ENCODE data around the gene GABRE. TPM values are rescaled to one million over a fixed set of nuclear protein-coding genes. Genes with fewer than 3 reads are reported as not detected.

Gene GABRE
- total RNA-seq, 4 donors from 2014 or later: 2.6 to 21.2 (median 7.1) TPM

GRCh38 chrX:151985531-151985930 lies 11.1 kb upstream of the GABRE start:
- no peak overlapping the region for H3K4me3 ChIP-seq

GRCh38 chrX:151984902-151985301 lies 10.4 kb upstream of the GABRE start:
- Histone ChIP-seq H3K9me3 (no peaks in the 10 kb centered on the region), H3K4me1 (peaks cover 0 to 7% (median 0%) of the 10 kb centered on the region in 3 donors), H3K4me3 (no peak overlapping the region), H3K27me3 (no peaks in the 10 kb centered on the region), H3K27ac (no peak overlapping the region), H3K36me3 (no peaks in the 10 kb centered on the region)
- WGBS, 2 donors (ENCODE audit: low coverage in 1 of 2): 57 to 63% methylated on average over 2 to 3 of the region's 4 CpGs
- ATAC-seq: no peak
- no peak for TF ChIP-seq POLR2AphosphoS5 (IDR thresholded peaks at IDR 0.05)
- no peak for TF ChIP-seq CTCF (IDR thresholded peaks at IDR 0.05)
- TF ChIP-seq POLR2A (IDR thresholded peaks at IDR 0.05): no peak
- TF ChIP-seq EP300 (IDR thresholded peaks at IDR 0.05): no peak

More at GRCh38 chrX:151985531-151985930, 11.1 kb upstream of the GABRE start:
- peaks cover 0 to 7% (median 0%) of the 10 kb centered on the region in 3 donors for H3K4me1 ChIP-seq
- no peak overlapping the region for H3K27ac ChIP-seq
- no peaks in the 10 kb centered on the region for H3K36me3 ChIP-seq
- H3K27me3 ChIP-seq: no peaks in the 10 kb centered on the region
- 67 to 81% methylated on average over 1 to 3 of the region's 4 CpGs for WGBS, 2 donors (ENCODE audit: low coverage in 1 of 2)
- TF ChIP-seq EP300 (IDR thresholded peaks at IDR 0.05): no peak
- no peak for TF ChIP-seq POLR2A (IDR thresholded peaks at IDR 0.05)
- TF ChIP-seq POLR2AphosphoS5 (IDR thresholded peaks at IDR 0.05): no peak
- no peak for TF ChIP-seq CTCF (IDR thresholded peaks at IDR 0.05)
- no peak for ATAC-seq
- H3K9me3 ChIP-seq: no peaks in the 10 kb centered on the region

- Histone ChIP-seq H3K27ac (no peak overlapping the region), H3K4me1 (peaks cover 0 to 7% (median 0%) of the 10 kb centered on the region in 3 donors), H3K9me3 (no peaks in the 10 kb centered on the region), H3K4me3 (no peak overlapping the region), H3K27me3 (no peaks in the 10 kb centered on the region), H3K36me3 (no peaks in the 10 kb centered on the region)
- TF ChIP-seq EP300 (IDR thresholded peaks at IDR 0.05) (no peak), CTCF (IDR thresholded peaks at IDR 0.05) (no peak), POLR2A (IDR thresholded peaks at IDR 0.05) (no peak), POLR2AphosphoS5 (IDR thresholded peaks at IDR 0.05) (no peak)
- WGBS, 2 donors (ENCODE audit: low coverage in 1 of 2): 52% methylated on average over 3 of the region's 3 CpGs; no CpG with 5 or more reads in 1 of the 2 donors
- ATAC-seq: peak; percentile 38
These were observed 9.9 kb upstream of the GABRE start for GRCh38 chrX:151984328-151984727.

- H3K27me3 ChIP-seq: no peaks in the 10 kb centered on the region
- peaks cover 0 to 7% (median 0%) of the 10 kb centered on the region in 3 donors for H3K4me1 ChIP-seq
- ATAC-seq: no peak
- TF ChIP-seq POLR2A (IDR thresholded peaks at IDR 0.05) (no peak), POLR2AphosphoS5 (IDR thresholded peaks at IDR 0.05) (no peak), CTCF (IDR thresholded peaks at IDR 0.05) (no peak), EP300 (IDR thresholded peaks at IDR 0.05) (no peak)
- H3K4me3 ChIP-seq: no peak overlapping the region
- no peaks in the 10 kb centered on the region for H3K36me3 ChIP-seq
- no peaks in the 10 kb centered on the region for H3K9me3 ChIP-seq
- no peak overlapping the region for H3K27ac ChIP-seq
These were observed 8.7 kb upstream of the GABRE start for GRCh38 chrX:151983186-151983585.

DNA sequence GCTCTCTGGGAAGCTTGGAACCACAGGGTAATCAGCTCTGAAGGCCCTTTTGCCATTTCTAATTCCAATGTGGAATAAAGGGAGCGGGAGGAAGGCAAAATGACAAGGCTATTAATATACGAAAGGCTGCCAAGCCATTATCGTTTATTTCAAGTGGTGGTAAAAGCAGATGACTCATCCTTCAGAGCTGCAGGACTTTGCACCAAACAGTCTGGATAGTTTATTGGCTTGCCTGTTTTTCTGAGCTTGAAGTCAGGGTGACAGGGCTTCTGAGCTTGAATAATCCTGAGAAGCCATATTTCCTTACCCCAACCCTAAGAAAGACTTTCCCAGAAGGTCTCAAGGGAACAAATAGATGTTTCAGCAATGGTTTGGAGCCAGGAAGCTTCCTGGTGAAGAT lies 7.7 kb upstream of the GABRE start:
- H3K27ac ChIP-seq: no peak overlapping the region

More for the DNA sequence above, 7.7 kb upstream of the GABRE start:
- 22 to 38% methylated on average over 3 of the region's 3 CpGs for WGBS, 2 donors (ENCODE audit: low coverage in 1 of 2)
- no peak for ATAC-seq
- Histone ChIP-seq H3K4me3 (no peak overlapping the region), H3K27me3 (no peaks in the 10 kb centered on the region), H3K4me1 (peaks cover 0 to 7% (median 0%) of the 10 kb centered on the region in 3 donors), H3K36me3 (no peaks in the 10 kb centered on the region), H3K9me3 (no peaks in the 10 kb centered on the region)
- TF ChIP-seq POLR2AphosphoS5 (IDR thresholded peaks at IDR 0.05): peak; percentile 21
- TF ChIP-seq CTCF (IDR thresholded peaks at IDR 0.05): no peak
